GM12875 (cell line): ENCODE data around the gene PIEZO2.

ENCODE experiments used
- H3K4me3 ChIP-seq: one replicate; pipeline ENCODE4 v1.5.1; 2011; ENCODE audit warnings: low read depth, low read length, control low read depth
- CTCF ChIP-seq: IDR thresholded peaks from 2 replicates; pipeline ENCODE4 v1.5.1; 2011; ENCODE audit warnings: low read depth, mild to moderate bottlenecking, control low read depth, inconsistent platforms, low read length, moderate library complexity, borderline replicate concordance; ENCODE audit not compliant: insufficient read depth

The PIEZO2 gene

GRCh38 chr18:11008505-11008904 lies 140.9 kb downstream of the PIEZO2 start:
- TF ChIP-seq CTCF, result no peak
- H3K4me3 ChIP-seq, result no peak overlapping the region

- TF ChIP-seq CTCF, result no peak
- H3K4me3 ChIP-seq, result no peak overlapping the region
Observed at GRCh38 chr18:11005528-11005927, 143.8 kb downstream of the PIEZO2 start.

GRCh38 chr18:11004951-11005350 lies 144.4 kb downstream of the PIEZO2 start:
- no peak for TF ChIP-seq CTCF
- H3K4me3 ChIP-seq, result no peak overlapping the region

GRCh38 chr18:11004294-11004693 lies 145.1 kb downstream of the PIEZO2 start:
- no peak for TF ChIP-seq CTCF
- no peak overlapping the region for H3K4me3 ChIP-seq

- TF ChIP-seq CTCF, result no peak
- no peak overlapping the region for H3K4me3 ChIP-seq
Observed at GRCh38 chr18:11002796-11003195, 146.6 kb downstream of the PIEZO2 start.

- no peak overlapping the region for H3K4me3 ChIP-seq
- no peak for TF ChIP-seq CTCF
Observed at GRCh38 chr18:11002277-11002676, 147.1 kb downstream of the PIEZO2 start.

GRCh38 chr18:11000071-11000470 lies 149.3 kb downstream of the PIEZO2 start:
- H3K4me3 ChIP-seq, result no peak overlapping the region
- TF ChIP-seq CTCF, result no peak
